ENCODE data around the gene C15orf40.
A peak's percentile ranks its signal among the peaks of the same experiment; 100 is the strongest.

C15orf40 gene

GRCh38 chr15:82992436-82992998, 18.9 kb downstream of the C15orf40 start:
- DNase-seq: no peak

GRCh38 chr15:82986442-82986780, 25.0 kb downstream of the C15orf40 start:
- peak in 1 of 2 donors; percentile 14 for DNase-seq

DNA sequence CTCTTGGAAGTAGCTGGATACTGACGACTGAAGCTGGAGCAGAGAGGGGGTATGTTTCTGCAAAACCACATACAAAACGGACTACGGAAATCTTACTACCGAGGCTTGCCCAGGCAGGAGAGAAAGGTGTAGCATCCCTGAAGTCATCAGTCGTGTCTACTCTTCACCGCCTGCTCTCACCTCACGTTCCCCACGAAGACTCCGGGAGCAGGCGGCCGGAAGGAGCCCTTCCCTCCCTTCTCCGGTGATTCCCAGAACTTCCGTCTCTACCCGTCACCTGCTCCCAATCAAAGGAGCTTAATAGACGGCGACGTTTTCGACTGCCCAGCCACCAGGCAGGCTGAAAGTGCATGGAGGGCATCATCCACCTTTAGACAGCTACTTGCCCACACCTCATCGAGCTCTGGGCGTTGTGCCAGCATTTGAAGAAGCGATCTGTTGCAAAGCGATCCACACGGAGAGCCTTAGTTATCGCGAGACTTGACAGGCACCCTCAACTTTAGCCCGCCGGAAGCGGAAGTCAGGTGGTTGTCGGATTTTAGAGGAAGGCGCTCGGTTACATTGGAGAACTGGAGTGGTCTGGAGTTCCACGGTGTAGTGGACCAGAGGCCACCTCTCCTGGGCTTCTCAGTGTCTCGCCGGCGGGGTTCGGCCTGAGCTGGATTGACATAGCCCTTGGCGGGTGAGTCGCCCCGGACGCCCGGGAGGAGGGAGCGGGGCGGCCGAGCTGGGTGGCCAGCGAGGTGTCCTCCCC, 25.6 kb downstream of the C15orf40 start, which contains the start of gene RAMAC:
Gene RAMAC, plus strand, starts transcription at position 523 of the 754 bp plus-strand sequence. CDS start 2,809 bp downstream, outside the sequence.
- DNase-seq: peak; percentile 89 to 91

DNA sequence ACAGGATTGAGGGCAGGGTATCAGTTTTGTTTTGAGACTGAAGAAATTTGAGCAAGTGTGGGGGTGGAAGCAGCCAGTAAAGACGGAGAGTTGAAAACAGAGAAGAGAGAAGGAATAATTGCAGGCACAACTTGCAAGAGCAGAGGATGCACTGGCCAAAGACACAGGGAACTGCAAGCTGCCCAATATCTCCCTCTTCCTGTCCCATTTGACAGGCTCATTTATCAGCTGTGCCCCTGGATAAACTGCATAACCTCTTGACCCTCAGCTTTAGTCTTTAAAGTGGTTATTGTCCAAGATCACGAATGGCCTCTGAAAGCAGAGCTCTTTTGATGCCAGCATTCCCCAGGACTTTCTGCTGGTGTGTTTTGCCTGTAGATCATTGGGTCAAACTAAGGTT, 30.5 kb downstream of the C15orf40 start:
- DNase-seq: no peak

DNA sequence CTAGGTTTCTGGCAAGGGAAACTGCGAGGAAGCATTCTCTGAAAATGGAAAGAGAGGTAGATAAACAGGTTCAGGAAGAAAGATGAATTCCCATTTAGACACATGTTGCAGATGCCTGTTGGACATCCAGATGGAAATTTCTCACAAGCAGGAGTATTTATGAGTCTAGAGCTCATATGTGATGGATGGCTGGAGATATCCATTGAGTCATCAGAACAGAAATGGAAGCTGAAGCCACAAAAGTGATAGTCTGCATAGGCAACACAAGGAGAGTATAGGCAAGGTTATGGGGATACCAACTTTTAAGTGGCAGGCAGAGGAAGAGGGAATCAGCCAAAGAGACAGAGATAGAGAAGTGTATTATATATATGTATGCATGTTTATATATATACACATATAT, 31.7 kb downstream of the C15orf40 start:
- DNase-seq: no peak

DNA sequence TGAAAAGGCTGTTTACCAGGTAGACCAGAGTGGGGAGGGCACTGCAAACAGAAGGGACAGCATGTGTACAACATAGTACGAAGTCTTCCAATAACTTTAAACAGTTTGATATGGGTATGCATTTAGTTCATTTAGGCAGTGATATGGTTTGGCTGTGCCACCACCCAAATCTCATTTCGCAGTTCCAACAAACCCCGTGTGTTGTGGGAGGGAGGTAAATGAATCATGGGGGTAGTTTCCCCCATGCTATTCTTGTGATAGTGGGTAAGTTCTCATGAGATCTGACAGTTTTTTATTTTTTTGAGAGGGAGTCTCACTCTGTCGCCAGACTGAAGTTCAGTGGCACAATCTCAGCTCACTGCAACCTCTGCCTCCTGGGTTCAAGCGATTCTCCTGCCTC, 33.0 kb downstream of the C15orf40 start:
- no peak for DNase-seq

GRCh38 chr15:82977076-82977475, 34.4 kb downstream of the C15orf40 start:
- no peak for DNase-seq

DNA sequence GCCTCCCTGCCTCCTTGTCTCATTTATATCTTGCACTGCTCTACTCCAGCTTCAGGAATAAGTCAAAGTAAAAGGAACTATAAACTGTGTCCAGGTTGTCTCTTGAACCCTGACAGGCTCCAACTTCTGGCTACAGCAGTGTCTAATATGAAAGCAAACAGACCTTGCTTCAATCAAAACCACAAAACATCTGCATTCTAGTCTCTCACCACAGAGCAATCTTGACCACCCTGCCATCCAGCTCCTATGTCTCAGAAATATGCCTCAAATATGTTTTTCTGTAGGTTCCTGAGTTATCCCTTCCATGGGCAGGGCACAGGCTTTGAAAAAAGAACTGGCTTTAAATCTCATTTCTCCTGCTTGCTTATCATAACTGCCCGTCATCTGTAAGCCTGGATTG, 38.4 kb downstream of the C15orf40 start:
- no peak for DNase-seq

GRCh38 chr15:82971218-82971984, 40.0 kb downstream of the C15orf40 start:
- no peak for DNase-seq

- no peak for DNase-seq
Observed at GRCh38 chr15:82970696-82971095, 40.7 kb downstream of the C15orf40 start.

GRCh38 chr15:82970078-82970686, 41.3 kb downstream of the C15orf40 start:
- no peak for DNase-seq

DNA sequence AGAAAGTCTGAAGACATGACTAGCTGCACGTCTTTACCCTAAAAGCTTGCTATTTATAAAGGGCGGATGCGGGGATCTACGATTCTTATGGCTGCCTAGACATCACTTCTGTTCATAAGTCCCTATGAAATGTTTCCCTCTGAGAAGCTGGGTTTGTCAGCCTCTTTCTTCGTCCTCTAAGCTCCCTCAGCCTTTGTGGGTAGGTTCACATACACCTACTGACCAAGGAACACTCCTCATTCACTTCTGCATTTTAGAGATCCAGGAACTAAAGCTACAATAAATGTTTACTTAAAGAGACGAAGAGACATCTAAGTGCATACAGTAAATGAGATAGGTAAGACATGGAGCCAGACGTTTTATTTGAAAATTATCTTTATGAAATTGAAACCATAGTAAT, 42.1 kb downstream of the C15orf40 start:
- DNase-seq: no peak

DNA sequence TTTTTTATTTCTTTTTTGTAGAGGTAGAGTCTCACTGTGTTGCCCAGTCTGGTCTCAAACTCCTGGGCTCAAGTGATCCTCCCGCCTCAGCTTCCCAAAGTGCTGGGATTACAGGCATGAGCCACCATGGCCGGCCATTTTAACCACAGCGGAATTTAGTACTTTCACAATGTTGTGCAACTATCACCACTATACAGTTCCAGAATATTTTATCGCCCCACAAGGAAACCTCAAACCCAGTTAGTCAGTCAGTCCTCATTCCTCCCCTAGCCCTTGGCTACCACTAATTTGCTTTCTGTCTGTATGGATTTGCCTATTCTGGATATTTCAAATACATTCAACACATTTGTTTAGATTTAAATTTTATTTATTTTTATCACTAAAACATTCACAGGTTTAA, 43.4 kb downstream of the C15orf40 start:
- no peak for DNase-seq

DNA sequence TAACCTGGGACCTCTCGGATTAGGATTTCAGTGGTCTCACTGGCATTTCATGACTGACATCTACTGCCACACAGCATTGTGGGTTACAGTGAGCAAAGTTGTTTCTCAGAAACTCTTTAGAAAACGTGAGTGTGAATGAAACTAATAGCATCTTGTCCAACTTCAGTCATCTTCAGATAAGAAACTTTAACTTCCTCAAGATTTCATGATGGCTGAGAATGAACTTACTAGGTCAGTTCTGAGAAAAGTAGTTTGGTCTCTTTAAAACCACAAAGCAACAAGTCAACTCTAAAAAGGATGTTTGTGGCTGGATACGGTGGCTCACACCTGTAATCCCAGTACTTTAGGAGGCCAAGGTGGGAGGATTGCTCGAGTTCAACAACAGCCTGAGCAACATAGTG, 44.8 kb downstream of the C15orf40 start:
- DNase-seq: no peak

- no peak for DNase-seq
Observed at GRCh38 chr15:82964890-82965289, 46.5 kb downstream of the C15orf40 start.

DNA sequence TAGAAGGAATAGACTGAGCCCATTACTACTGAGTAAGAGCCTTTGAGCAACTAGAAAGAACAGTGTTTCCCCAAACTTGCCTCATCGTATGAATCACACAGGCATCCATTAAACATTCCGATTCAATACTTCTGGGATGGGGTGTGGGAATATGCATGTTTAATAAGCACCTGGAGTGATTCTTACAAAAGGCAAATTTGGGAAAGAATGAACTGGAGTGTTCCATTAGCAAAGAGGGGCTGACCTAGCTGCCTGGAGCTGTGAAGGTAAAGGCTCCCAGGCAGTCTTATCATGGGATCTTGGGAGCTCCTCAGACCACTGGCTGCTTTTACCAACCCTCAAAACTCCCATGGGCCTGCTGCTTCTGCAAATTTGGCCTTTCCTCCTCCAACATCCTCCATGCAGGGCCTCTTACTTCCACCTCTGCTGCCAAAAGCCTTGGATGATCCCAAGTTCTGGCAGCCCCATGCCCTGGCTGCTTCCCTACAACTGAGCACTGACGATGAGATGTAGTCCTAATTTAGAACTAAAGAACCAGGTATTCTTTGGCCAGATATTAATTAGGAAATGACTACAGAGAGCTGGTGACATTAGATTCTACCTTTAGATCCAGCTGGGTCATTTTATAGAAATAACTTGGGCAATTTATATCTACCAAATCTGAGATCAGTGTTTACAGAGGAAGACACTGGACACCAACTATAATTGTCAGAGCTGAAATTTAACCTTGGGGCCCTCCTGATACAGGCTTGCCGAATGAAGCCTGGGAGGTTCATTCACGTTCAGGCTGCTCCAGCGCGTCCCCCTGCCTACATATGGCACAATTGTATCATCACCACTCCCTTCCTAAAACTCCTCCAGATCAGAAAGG, 47.7 kb downstream of the C15orf40 start:
- DNase-seq: no peak

GRCh38 chr15:82960766-82961165, 50.7 kb downstream of the C15orf40 start:
- DNase-seq: no peak

- no peak for DNase-seq
Observed at GRCh38 chr15:82959423-82959822, 52.0 kb downstream of the C15orf40 start.

GRCh38 chr15:82958638-82959037, 52.8 kb downstream of the C15orf40 start:
- no peak for DNase-seq

GRCh38 chr15:82952158-82953081, 59.0 kb downstream of the C15orf40 start, which contains the start of gene HOMER2:
Gene HOMER2, minus strand, starts transcription at chr15:82952720. Its CDS starts 185 bp downstream, at chr15:82952535.
- DNase-seq: peak in 1 of 2 donors; percentile 32

- DNase-seq: no peak
Observed at GRCh38 chr15:82951472-82952157, 59.8 kb downstream of the C15orf40 start.
